Stimulated activated CD4-positive, alpha-beta T cell treated with anti-CD3 and anti-CD28 coated beads, Interleukin-1b, Interleukin-23, amount 100 ng/mL, for 1 hour (primary cell): Measurements from ENCODE around the gene RHOD.

Experiments used
- DNase-seq, 2 donors: peaks; one replicate each; pipeline ENCODE4 v3.0.0-alpha.2; 2020; ENCODE audit warnings: low read depth in 2 of 2

Gene RHOD

GRCh38 chr11:67059671-67060070, 3.0 kb downstream of the RHOD start:
- no peak for DNase-seq

GRCh38 chr11:67060111-67060522, 3.5 kb downstream of the RHOD start:
- no peak for DNase-seq

GRCh38 chr11:67062526-67063373, 6.1 kb downstream of the RHOD start:
- no peak for DNase-seq

DNA sequence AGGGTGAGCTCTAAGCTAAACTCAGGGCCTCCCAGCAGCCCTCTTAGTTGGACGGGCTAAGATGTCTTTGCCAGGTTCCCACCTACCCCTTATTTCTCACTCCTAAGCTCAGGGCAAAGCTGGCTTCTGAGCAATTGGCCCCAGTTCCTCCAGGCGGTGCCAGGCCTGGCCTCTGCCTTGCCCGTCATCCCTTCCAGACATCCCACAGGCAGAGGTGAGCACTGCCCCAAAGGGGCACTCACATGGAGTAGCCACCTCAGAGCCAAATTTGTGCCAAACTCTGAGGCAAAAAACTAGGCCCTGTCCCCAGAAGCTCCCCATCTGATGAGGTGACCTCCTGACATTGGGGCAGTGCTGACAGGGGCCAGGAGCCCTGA, 9.7 kb downstream of the RHOD start:
- DNase-seq: no peak

DNA sequence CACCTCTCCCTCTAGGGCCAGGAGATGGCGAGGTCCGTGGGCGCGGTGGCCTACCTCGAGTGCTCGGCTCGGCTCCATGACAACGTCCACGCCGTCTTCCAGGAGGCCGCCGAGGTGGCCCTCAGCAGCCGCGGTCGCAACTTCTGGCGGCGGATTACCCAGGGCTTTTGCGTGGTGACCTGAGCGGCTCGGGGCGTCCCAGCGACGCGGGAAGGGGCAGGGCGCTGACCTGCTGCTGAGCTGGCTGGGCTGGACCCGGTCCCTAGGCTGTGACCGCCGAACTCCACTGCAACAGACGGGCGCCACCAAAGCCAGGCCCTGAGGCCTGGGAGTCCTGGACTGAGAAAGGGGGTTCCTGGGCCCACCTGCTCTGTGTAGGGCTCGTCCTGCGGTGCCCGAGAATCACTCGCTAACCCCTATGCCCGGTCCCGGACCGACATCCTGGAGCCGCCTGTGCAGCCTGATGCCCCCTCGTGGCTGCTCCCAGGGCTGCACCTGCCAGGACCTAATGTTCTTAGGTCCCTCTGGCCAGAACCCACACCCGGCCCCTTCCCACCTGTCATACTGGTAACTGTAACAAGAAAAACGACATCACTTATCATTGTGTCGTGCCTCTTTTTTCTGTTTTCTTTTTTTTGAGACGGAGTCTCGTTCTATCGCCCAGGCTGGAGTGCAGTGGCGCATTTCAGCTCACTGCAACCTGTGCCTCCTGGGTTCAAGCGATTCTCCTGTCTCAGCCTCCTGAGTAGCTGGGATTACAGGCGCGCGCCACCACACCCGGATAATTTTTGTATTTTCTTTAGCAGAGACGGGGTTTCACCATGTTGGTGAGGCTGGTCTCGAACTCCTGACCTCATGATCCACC, 15.0 kb downstream of the RHOD start:
- DNase-seq: peak; percentile 25 to 54

- no peak for DNase-seq
Observed at GRCh38 chr11:67072295-67072694, 15.6 kb downstream of the RHOD start.

- no peak for DNase-seq
Observed at GRCh38 chr11:67073908-67074307, 17.3 kb downstream of the RHOD start.

- no peak for DNase-seq
Observed at GRCh38 chr11:67076202-67076601, 19.6 kb downstream of the RHOD start.

DNA sequence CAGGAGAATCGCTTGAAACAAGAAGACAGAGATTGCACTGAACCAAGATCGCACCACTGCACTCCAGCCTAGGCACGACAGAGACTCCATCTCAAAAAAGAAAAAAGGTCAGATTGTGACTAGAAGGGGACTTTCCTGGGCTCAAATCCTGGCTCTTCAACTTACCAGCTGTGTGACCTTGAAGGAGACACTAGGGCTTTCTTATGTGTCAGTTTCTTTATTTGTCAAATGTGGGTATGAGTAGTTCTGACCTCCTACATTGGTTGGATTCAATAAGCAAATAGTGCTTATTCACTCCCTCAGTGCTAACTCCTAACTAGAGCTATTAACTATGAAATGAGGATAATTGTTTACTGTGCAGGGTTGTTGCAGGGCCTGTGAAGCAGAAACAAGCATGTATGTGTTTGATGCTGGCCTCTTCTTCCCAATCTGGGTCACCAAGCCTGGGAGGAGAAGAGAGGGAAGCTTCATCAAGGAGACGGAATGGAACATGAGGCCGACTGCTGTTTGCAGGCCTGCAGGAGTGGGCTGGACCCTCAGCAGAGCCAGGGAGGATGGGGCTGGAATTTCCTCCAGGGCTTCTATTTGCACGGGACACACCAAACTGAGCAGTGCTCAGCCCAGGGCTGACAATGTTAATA, 22.5 kb downstream of the RHOD start:
- no peak for DNase-seq

- no peak for DNase-seq
Observed at GRCh38 chr11:67082071-67082791, 25.6 kb downstream of the RHOD start.

DNA sequence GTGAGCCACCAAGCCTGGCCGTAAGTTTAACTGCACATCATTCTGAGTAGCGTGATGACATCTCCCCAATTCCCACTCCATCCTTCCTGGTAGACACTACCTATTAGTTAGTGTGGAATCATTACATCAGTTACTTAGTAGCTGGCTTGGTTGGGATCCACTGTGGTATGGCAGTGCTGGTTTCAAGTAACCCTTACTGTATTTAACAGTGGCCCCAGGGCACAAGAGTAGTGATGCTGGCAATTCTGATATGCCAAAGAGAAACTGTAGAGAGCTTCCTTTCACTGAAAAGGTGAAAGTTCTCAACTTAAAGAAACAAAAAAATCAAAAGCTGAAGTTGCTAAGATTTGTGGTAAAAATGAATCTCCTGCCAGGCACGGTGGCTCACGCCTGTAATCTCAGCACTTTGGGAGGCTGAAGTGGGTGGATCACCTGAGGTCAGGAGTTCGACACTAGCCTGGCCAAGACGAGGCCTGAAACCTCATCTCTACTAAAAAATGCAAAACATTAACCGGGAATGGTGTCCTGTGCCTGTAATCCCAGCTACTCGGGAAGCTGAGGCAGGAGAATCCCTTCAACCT, 27.2 kb downstream of the RHOD start:
- DNase-seq: no peak

DNA sequence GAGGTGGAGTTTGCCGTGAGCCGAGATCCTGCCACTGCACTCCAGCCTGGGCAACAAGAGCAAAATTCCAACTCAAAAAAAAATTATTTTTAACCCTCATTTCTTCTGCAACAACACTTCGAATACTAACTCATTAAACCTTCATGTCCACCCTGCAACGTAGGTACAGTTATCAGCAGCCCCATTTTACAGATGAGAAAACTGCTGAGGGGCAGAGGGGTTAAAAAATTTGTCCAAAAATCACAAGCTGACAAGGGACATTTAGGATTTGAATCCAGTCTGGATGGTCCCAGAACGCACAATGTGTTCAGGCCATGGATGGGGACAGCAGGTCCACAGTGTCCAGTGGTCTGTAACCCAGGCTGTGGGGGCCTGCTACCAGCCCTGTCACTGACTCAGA, 29.0 kb downstream of the RHOD start:
- DNase-seq: no peak

GRCh38 chr11:67090717-67091116, 34.1 kb downstream of the RHOD start:
- no peak for DNase-seq

- DNase-seq: no peak
Observed at GRCh38 chr11:67095214-67095507, 38.5 kb downstream of the RHOD start.

GRCh38 chr11:67098799-67099429, 42.3 kb downstream of the RHOD start:
- DNase-seq: no peak

DNA sequence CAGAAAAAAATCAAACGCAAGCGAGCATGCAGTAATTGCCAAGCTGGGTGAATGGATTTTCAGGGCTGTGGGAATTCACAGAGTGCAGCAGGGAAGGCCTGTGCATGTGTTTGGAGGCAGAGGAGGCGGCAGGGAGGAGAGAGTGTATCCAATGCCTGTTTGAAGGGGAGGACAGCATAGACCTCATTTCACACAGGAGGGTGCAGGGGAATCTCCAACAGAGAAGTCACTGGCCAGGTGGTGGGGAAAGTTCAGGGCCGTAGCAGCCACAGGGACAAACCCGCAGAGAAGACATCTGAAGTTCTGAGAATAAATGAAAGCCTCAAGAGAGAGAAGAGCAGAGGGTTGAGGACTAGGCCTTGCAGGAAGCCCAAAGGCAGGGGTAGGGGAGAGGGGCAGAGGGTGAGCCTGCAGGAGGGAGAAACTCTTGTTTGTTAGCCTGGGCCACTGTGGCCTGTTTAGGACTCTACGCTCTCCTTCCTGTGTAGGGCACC, 43.2 kb downstream of the RHOD start:
- no peak for DNase-seq

DNA sequence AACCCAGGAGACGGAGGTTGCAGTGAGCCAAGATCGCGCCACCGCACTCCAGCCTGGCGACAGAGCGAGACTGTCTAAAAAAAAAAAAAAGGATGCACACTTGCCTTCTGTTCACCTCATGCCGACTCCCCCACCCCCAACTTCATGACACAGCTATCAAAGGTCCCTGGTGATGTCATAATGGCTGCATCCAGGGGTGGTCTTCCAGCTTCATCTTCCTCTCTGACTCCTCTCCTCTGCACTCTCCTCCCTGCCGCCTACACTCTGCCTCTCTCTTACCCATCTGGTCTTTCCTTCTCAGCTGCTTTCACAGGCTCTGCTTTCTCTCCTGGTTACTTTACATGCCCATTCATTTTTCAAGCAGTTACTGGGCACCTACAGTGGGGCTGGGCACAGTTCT, 46.0 kb downstream of the RHOD start:
- no peak for DNase-seq

DNA sequence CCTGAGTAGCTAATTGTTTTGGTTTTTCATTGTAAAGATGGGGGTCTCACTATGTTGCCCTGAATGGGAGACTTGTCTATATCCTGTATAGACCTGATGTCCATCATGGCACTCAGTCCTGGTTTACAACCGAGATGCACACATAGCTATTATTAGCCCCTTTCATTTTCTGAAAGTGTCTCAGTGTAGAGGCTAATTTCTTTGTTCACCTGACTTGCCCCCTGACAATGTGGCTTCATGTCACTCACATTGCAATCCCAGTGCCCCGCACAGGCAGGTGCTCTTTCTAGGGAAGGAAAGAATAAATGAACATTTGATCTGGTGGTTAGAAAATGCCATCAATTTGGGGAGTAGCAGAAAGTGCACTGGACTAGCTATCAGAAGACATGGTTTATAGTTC, 49.3 kb downstream of the RHOD start:
- DNase-seq: no peak

DNA sequence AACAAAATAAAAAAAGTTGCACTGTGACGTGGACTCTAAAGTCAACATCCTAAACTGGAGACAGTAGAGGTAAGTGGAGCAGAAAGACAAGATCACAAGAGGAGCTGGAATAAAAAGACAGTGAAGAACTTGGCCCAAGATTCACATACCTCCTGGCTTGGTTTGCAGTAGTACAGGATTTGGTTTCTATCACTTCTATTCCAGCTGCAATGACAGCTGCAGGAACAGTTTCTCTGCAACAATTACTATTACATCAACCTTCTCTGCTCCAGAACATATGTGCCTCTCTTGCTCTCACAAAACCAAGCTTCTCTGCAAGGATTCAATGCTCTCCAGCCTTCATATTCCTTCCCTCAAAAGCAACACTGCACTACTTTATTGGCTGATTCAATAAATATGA, 54.6 kb downstream of the RHOD start:
- no peak for DNase-seq

DNA sequence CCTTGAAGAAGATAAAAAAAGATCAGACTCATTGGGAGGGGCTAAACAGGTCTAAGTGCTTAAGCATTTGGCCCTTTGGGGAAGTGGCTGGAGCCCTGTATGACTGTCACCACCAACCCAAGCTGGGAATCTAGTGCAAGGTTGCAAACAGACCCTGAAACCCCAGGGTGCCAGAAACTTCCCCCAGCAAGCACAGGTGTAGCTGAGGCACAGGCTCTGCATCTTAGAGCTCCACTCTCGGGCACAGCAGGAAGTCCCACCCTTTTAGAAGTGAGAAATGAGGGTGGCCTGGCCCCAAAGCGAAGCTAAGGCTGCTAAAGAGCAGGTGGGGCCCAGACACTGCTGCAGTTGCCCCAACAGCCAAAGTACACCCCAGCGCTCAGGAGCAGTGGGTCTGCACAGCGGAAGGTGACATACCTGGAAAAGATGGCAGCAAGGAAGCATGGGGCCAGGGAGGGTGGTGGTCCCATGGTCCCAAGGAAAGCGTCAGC, 56.6 kb downstream of the RHOD start:
- no peak for DNase-seq
